Stimulated activated CD4-positive, alpha-beta T cell treated with anti-CD3 and anti-CD28 coated beads, Interleukin-15, amount 100 ng/mL, for 1 hour (primary cell): ENCODE data around the gene MOK.

Experiments
- DNase-seq, 2 donors: peaks; one replicate each; pipeline ENCODE4 v3.0.0-alpha.2; 2020; ENCODE audit warnings: low read depth in 1 of 2, low spot score in 1 of 2

Gene MOK

GRCh38 chr14:102226356-102227125 is 78.4 kb downstream of the MOK start:
- no peak for DNase-seq

GRCh38 chr14:102225936-102226335 is 79.0 kb downstream of the MOK start:
- no peak for DNase-seq

GRCh38 chr14:102225386-102225785 is 79.6 kb downstream of the MOK start:
- DNase-seq, result no peak

GRCh38 chr14:102223682-102224081 is 81.3 kb downstream of the MOK start:
- DNase-seq, result no peak

- DNase-seq, result no peak
Measured at GRCh38 chr14:102222751-102223150, 82.2 kb downstream of the MOK start.

GRCh38 chr14:102222009-102222575 is 82.9 kb downstream of the MOK start:
- no peak for DNase-seq

GRCh38 chr14:102221026-102221425 is 83.9 kb downstream of the MOK start:
- no peak for DNase-seq

- DNase-seq, result no peak
Measured at GRCh38 chr14:102220031-102220430, 84.9 kb downstream of the MOK start.

GRCh38 chr14:102219316-102219715 is 85.6 kb downstream of the MOK start:
- DNase-seq, result no peak

GRCh38 chr14:102218688-102219087 is 86.3 kb downstream of the MOK start:
- no peak for DNase-seq

- no peak for DNase-seq
Measured at GRCh38 chr14:102217987-102218421, 87.0 kb downstream of the MOK start.

- no peak for DNase-seq
Measured at GRCh38 chr14:102217399-102217798, 87.6 kb downstream of the MOK start.

GRCh38 chr14:102215576-102216250 is 89.3 kb downstream of the MOK start:
- DNase-seq, result no peak

GRCh38 chr14:102215071-102215470 is 89.9 kb downstream of the MOK start:
- DNase-seq, result no peak

- no peak for DNase-seq
Measured at GRCh38 chr14:102213984-102214658, 90.8 kb downstream of the MOK start.

GRCh38 chr14:102213470-102213869 is 91.5 kb downstream of the MOK start:
- no peak for DNase-seq

- no peak for DNase-seq
Measured at GRCh38 chr14:102212845-102213244, 92.1 kb downstream of the MOK start.

GRCh38 chr14:102212356-102212755 is 92.6 kb downstream of the MOK start:
- DNase-seq, result no peak

- DNase-seq, result no peak
Measured at GRCh38 chr14:102211240-102211639, 93.7 kb downstream of the MOK start.

GRCh38 chr14:102210421-102211042 is 94.4 kb downstream of the MOK start:
- DNase-seq, result no peak

GRCh38 chr14:102209224-102209966 is 95.6 kb downstream of the MOK start:
- no peak for DNase-seq
